GM06990 (cell line): Measurements from ENCODE around the gene CDKN2AIP.
"Not testable (repeated sequence)": the region's sequence is repeated elsewhere in the genome, so short reads cannot be mapped to it uniquely, and the experiment has no call there.

Source experiments
- DNase-seq: peaks from one replicate; pipeline ENCODE4 v3.0.0-alpha.2; 2011; ENCODE audit not compliant: insufficient read length; ENCODE audit errors: extremely low read depth
- H3K27me3 ChIP-seq: replicated peaks from 2 replicates; pipeline ENCODE4 v1.6.0; 2011; ENCODE audit warnings: low read length; ENCODE audit not compliant: control insufficient read depth, insufficient read depth
- H3K36me3 ChIP-seq: 2 replicates; pipeline ENCODE4 v1.5.1; 2011; ENCODE audit warnings: low read length; ENCODE audit not compliant: control insufficient read depth, insufficient read depth
- H3K4me3 ChIP-seq: replicated peaks from 2 replicates; pipeline ENCODE4 v1.5.1; 2011; ENCODE audit warnings: low read depth, mild to moderate bottlenecking, control low read depth, low read length
- TF ChIP-seq, protein P1 (sequence below): IDR thresholded peaks from 2 replicates; pipeline ENCODE4 v1.5.1; 2011; ENCODE audit warnings: low read length, control low read depth, mild to moderate bottlenecking, inconsistent platforms; ENCODE audit not compliant: insufficient read depth, poor library complexity, severe bottlenecking

CDKN2AIP gene

DNA sequence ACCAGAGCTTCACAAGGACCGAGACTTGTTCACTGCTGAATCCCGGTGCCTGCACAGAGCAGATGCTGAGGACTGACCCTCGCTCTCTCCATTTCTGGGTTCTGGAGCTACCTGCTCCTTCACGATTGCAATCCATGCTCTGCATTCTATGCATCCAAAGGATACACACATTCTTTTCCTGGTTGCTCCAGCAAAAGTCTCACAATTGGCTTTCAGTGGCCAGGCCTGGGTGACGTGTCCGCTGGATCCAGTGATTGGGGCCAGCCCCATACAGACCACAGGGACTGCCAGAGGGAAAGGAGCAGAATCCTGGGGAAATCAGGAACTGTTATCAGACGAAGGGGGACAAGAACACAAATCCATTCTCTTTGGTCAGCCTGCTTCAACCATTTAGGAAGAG is 14.9 kb upstream of the CDKN2AIP start:
- DNase-seq, result no peak
- TF ChIP-seq, protein P1, sequence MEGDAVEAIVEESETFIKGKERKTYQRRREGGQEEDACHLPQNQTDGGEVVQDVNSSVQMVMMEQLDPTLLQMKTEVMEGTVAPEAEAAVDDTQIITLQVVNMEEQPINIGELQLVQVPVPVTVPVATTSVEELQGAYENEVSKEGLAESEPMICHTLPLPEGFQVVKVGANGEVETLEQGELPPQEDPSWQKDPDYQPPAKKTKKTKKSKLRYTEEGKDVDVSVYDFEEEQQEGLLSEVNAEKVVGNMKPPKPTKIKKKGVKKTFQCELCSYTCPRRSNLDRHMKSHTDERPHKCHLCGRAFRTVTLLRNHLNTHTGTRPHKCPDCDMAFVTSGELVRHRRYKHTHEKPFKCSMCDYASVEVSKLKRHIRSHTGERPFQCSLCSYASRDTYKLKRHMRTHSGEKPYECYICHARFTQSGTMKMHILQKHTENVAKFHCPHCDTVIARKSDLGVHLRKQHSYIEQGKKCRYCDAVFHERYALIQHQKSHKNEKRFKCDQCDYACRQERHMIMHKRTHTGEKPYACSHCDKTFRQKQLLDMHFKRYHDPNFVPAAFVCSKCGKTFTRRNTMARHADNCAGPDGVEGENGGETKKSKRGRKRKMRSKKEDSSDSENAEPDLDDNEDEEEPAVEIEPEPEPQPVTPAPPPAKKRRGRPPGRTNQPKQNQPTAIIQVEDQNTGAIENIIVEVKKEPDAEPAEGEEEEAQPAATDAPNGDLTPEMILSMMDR, result no peak
- H3K27me3 ChIP-seq, result no peaks in the 10 kb centered on the region

DNA sequence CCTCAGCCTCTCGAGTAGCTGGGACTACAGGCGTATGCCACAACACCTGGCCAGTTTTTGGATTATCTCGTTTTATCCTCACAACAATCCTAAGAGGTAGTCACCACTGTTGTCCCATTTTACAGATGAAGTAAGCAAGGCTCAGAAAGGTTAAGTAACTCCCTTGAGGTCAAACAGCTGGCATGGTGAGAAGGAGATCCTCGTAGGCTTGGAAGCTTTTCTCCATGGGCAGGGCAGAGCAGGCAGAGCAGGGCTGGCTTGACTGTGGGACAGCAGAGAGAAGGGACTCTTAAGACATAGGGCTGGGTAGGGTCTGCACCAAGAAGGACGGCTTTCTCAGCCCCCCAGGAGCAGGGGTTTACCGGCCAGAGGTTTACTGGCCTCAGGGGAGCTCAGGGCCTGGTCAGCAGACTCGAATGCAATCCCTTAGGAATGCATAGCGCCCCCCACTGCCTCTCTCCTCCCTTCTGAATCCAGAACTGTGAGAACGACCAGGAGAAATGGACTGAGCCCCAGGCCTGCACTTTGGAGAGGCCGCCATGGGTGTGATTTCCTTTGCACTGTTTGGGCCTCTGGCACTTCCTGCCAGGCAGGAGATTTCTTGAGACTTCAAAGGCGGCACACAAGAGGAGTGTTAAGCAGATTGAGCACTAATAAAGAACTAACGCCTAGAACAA is 14.0 kb upstream of the CDKN2AIP start:
- DNase-seq, result no peak
- TF ChIP-seq, protein P1, result no peak
- no peaks in the 10 kb centered on the region for H3K27me3 ChIP-seq
- no peak overlapping the region for H3K4me3 ChIP-seq
- H3K36me3 ChIP-seq, result no peaks in the 10 kb centered on the region

More for the DNA sequence above, 14.9 kb upstream of the CDKN2AIP start:
- Histone ChIP-seq H3K36me3 (no peaks in the 10 kb centered on the region), H3K4me3 (no peak overlapping the region)

DNA sequence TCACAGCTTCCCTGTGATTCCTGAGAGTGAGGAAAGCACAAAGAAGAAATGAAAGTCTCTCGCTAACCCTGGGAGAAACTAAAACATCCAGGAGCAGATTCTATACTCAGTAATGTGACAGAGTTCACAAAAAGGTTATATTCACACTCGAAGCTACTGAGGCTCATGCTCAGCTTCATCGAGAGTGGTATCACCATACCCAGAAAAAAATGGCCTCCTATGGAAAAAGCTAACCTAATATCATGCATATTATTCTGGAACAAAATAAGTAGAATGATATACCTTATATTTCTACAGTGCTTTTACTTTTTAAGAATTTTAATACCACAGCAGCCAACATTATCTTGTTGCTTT is 13.5 kb upstream of the CDKN2AIP start:
- no peak for DNase-seq
- H3K4me3 ChIP-seq, result no peak overlapping the region
- no peaks in the 10 kb centered on the region for H3K27me3 ChIP-seq
- TF ChIP-seq, protein P1, result no peak
- no peaks in the 10 kb centered on the region for H3K36me3 ChIP-seq

DNA sequence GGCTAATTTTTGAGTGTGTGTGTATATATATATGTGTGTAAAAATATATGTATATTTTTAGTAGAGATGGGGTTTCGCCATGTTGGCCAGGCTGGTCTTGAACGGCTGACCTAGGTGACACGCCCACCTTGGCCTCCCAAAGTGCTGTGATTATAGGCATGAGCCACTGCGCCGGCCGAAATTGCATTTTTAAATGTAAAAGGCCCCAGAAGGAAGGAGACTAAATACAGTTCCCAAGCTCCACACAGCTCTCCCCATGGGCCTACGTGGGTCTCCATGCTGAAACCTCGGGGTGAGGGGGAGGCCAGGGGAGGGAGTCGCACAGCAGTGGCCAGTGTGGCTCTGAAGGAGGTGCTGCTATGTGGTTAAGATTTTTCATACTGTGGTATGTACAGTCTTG is 12.8 kb upstream of the CDKN2AIP start:
- TF ChIP-seq, protein P1, result no peak
- H3K27me3 ChIP-seq, result no peaks in the 10 kb centered on the region
- DNase-seq, result no peak
- no peaks in the 10 kb centered on the region for H3K36me3 ChIP-seq
- H3K4me3 ChIP-seq, result no peak overlapping the region

DNA sequence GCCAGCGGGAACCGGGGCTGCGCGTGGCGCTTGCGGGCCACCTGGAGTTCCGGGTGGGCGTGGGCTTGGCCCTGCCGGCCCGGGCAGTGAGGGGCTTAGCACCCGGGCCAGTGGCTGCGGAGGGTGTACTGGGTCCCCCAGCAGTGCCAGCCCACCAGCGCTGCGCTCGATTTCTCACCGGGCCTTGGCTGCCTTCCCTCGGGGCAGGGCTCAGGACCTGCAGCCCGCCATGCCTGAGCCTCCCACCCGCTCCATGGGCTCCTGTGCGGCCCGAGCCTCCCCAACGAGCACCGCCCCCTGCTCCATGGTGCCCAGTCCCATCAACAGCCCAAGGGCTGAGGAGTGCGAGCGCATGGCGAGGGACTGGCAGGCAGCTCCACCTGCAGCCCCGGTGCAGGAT is 11.3 kb upstream of the CDKN2AIP start:
- H3K4me3 ChIP-seq, H3K36me3 ChIP-seq, H3K27me3 ChIP-seq, DNase-seq: not testable (repeated sequence)

DNA sequence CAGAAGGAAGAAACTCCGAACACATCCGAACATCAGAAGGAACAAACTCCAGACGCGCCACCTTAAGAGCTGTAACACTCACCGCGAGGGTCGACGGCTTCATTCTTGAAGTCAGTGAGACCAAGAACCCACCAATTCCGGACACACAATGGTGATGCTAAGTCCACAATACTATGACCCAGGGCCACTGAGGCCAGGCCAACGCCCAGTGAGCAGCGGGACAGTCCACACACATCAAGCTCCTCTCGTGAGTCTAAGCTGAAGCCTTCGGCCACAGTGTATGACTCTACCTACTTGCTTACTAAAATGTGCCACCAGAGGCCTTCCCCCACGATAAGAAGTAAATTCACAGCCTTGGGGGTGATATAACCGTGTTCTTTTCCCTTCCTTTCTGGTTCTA is 10.2 kb upstream of the CDKN2AIP start:
- DNase-seq, result no peak

More for the DNA sequence above, 10.2 kb upstream of the CDKN2AIP start:
- H3K36me3 ChIP-seq, result no peaks in the 10 kb centered on the region
- H3K4me3 ChIP-seq, result no peak overlapping the region
- TF ChIP-seq, protein P1, result no peak
- H3K27me3 ChIP-seq, result no peaks in the 10 kb centered on the region
